Body of pancreas (tissue), 4 donors: Measurements from ENCODE around the gene VPS33A. TPM values are rescaled to one million over a fixed set of nuclear protein-coding genes. Genes with fewer than 3 reads are reported as not detected.

ENCODE experiments used
- ATAC-seq: fragments of 150-250 bp; one replicate; pipeline ENCODE4 v1.9.1; 2016
- DNase-seq, 4 donors: peaks; one replicate each; pipeline ENCODE4 v3.0.0-alpha.2; 2019
- H3K27ac ChIP-seq, 4 donors: fragments of 200-600 bp; sonication (generic); 1 replicate in 3 of 4; 2 replicates in 1 of 4; pipeline versions ENCODE4 v1.5.1 to v1.6.1; 2016 to 2019; ENCODE audit warnings: mild to moderate bottlenecking in 1 of 4, mixed read lengths in 1 of 4, moderate library complexity in 1 of 4
- H3K27me3 ChIP-seq, 2 donors: fragments of 200-600 bp; sonication (generic); one replicate each; pipeline ENCODE4 v1.6.0; 2016; ENCODE audit warnings: mild to moderate bottlenecking in 1 of 2
- H3K36me3 ChIP-seq, 2 donors: fragments of 200-600 bp; sonication (generic); replicated peaks in 1 of 2; 2 replicates each; pipeline ENCODE4 v1.5.1; 2016; ENCODE audit warnings: low read depth in 2 of 2; ENCODE audit not compliant: insufficient read depth in 1 of 2
- H3K4me1 ChIP-seq: fragments of 200-600 bp; sonication (generic); one replicate; pipeline ENCODE4 v1.6.0; 2016
- H3K4me3 ChIP-seq, 2 donors: fragments of 200-600 bp; sonication (generic); 1 replicate in 1 of 2; 2 replicates in 1 of 2; pipeline ENCODE4 v1.5.1; 2016 to 2019
- H3K9me3 ChIP-seq, 3 donors: fragments of 200-600 bp; sonication (generic); 1 replicate in 2 of 3; 2 replicates in 1 of 3; pipeline ENCODE4 v1.5.1; 2016
- CTCF ChIP-seq, 7 experiments: fragments of 450-650 bp in 4 of 7; fragments of 200-600 bp in 3 of 7; sonication (generic) in 3 of 7; IDR thresholded peaks; one replicate each; pipeline ENCODE4 v1.5.1; 2016 to 2019; ENCODE audit warnings: antibody characterized with exemption in 7 of 7
- POLR2A ChIP-seq, 3 donors: fragments of 450-650 bp; IDR thresholded peaks; one replicate each; pipeline ENCODE4 v1.6.1; 2016; ENCODE audit warnings: antibody characterized with exemption in 3 of 3, mild to moderate bottlenecking in 2 of 3
- WGBS, 2 donors: methylation state at CpG; one replicate each; pipeline ENCODE4 v1.1.5; 2017; 5-methylcytosine and 5-hydroxymethylcytosine counted together
- intact Hi-C: fragments of 100-400 bp; cut with DNase I; formaldehyde crosslinking; loops from one replicate; pipeline ENCODE4 v1.15.1; 2023
- total RNA-seq, 2 donors: library from RNA; depleted of rRNA; stranded (reverse); fragments of >200 nt; gene quantifications; one replicate each; pipeline ENCODE4 v1.1.0, GENCODE V29; 2016

Gene VPS33A
- total RNA-seq, 2 donors from 2014 or later: 7.3 to 9.9 TPM

GRCh38 chr12:122298071-122298748 lies 31.9 kb upstream of the VPS33A start:
- Histone ChIP-seq H3K36me3 (peaks cover 4 to 17% of the 10 kb centered on the region in 2 donors), H3K4me1 (no peaks in the 10 kb centered on the region), H3K9me3 (no peaks in the 10 kb centered on the region), H3K4me3 (no peak overlapping the region), H3K27me3 (no peaks in the 10 kb centered on the region), H3K27ac (no peak overlapping the region)
- no peak for TF ChIP-seq POLR2A (IDR thresholded peaks at IDR 0.05)
- intact Hi-C loops: no loop called here
- ATAC-seq (no peak), DNase-seq (no peak)
- WGBS, 2 donors: 93 to 97% methylated on average over 14 of the region's 14 CpGs

- peaks cover 4 to 14% of the 10 kb centered on the region in 2 donors for H3K36me3 ChIP-seq
- no peaks in the 10 kb centered on the region for H3K4me1 ChIP-seq
- no peak for TF ChIP-seq CTCF (IDR thresholded peaks at IDR 0.05)
- no peak for TF ChIP-seq POLR2A (IDR thresholded peaks at IDR 0.05)
- H3K27ac ChIP-seq: no peak overlapping the region
- 92 to 98% methylated on average over 8 to 9 of the region's 9 CpGs for WGBS, 2 donors
- H3K4me3 ChIP-seq: no peak overlapping the region
- no peaks in the 10 kb centered on the region for H3K9me3 ChIP-seq
- no peaks in the 10 kb centered on the region for H3K27me3 ChIP-seq
- ATAC-seq (no peak), DNase-seq (no peak)
- intact Hi-C loops: no loop called here
Measured at GRCh38 chr12:122297494-122297893, 31.2 kb upstream of the VPS33A start.

GRCh38 chr12:122295877-122296276 lies 29.6 kb upstream of the VPS33A start:
- Histone ChIP-seq H3K4me1 (no peaks in the 10 kb centered on the region), H3K36me3 (peaks cover 4 to 13% of the 10 kb centered on the region in 2 donors), H3K4me3 (no peak overlapping the region), H3K9me3 (no peaks in the 10 kb centered on the region), H3K27ac (no peak overlapping the region), H3K27me3 (no peaks in the 10 kb centered on the region)
- TF ChIP-seq POLR2A (IDR thresholded peaks at IDR 0.05) (no peak), CTCF (IDR thresholded peaks at IDR 0.05) (no peak)
- intact Hi-C loops: no loop called here
- DNase-seq: no peak
- ATAC-seq: no peak

- intact Hi-C loops: no loop called here
- no peaks in the 10 kb centered on the region for H3K27me3 ChIP-seq
- no peak overlapping the region for H3K4me3 ChIP-seq
- WGBS, 2 donors: 91 to 93% methylated on average over 3 of the region's 3 CpGs
- H3K36me3 ChIP-seq: peaks cover 2 to 9% of the 10 kb centered on the region in 2 donors
- no peaks in the 10 kb centered on the region for H3K4me1 ChIP-seq
- DNase-seq: no peak
- TF ChIP-seq CTCF (IDR thresholded peaks at IDR 0.05) (no peak), POLR2A (IDR thresholded peaks at IDR 0.05) (no peak)
- H3K9me3 ChIP-seq: no peaks in the 10 kb centered on the region
- H3K27ac ChIP-seq: no peak overlapping the region
- no peak for ATAC-seq
Measured at GRCh38 chr12:122293081-122293480, 26.8 kb upstream of the VPS33A start.

- Histone ChIP-seq H3K27me3 (no peaks in the 10 kb centered on the region), H3K9me3 (no peaks in the 10 kb centered on the region), H3K4me3 (no peak overlapping the region), H3K36me3 (peaks cover 0 to 13% of the 10 kb centered on the region in 2 donors), H3K4me1 (no peaks in the 10 kb centered on the region), H3K27ac (no peak overlapping the region)
- intact Hi-C loops: no loop called here
- WGBS, 2 donors: 86 to 89% methylated on average over 8 of the region's 8 CpGs
- no peak for ATAC-seq
- TF ChIP-seq CTCF (IDR thresholded peaks at IDR 0.05) (no peak), POLR2A (IDR thresholded peaks at IDR 0.05) (no peak)
- DNase-seq: no peak
Measured at GRCh38 chr12:122291431-122291830, 25.1 kb upstream of the VPS33A start.
